Mesenchymal stem cell (in vitro differentiated cells and primary cell): ENCODE results near the gene SEPTIN1.
A peak's percentile ranks its signal among the peaks of the same experiment; 100 is the strongest.

Experiments used
- DNase-seq: peaks from one replicate; pipeline ENCODE4 v3.0.0-alpha.2; 2013
- H2AFZ ChIP-seq: one replicate; pipeline ENCODE4 v1.6.1; 2013; ENCODE audit warnings: low read depth, mild to moderate bottlenecking, control low read depth, inconsistent platforms, low read length, moderate library complexity
- H2AK5ac ChIP-seq: 2 replicates; pipeline ENCODE4 v1.6.1; 2013; ENCODE audit warnings: low read length, moderate library complexity, mild to moderate bottlenecking, inconsistent platforms; ENCODE audit not compliant: severe bottlenecking
- H2BK120ac ChIP-seq: one replicate; pipeline ENCODE4 v1.6.1; 2013; ENCODE audit warnings: low read depth, mild to moderate bottlenecking, inconsistent platforms, low read length, moderate library complexity
- H2BK12ac ChIP-seq, 2 experiments: one replicate each; pipeline ENCODE4 v1.6.1; 2013; ENCODE audit warnings: inconsistent platforms in 2 of 2, low read length in 2 of 2, mild to moderate bottlenecking in 2 of 2, moderate library complexity in 2 of 2, control low read depth in 1 of 2
- H2BK15ac ChIP-seq: one replicate; pipeline ENCODE4 v1.6.1; 2013; ENCODE audit warnings: mild to moderate bottlenecking, low read depth, inconsistent platforms; ENCODE audit not compliant: poor library complexity, severe bottlenecking
- H2BK5ac ChIP-seq: 2 replicates; pipeline ENCODE4 v1.6.1; 2013; ENCODE audit warnings: low read depth, mild to moderate bottlenecking, low read length, control low read depth, inconsistent platforms; ENCODE audit not compliant: poor library complexity, severe bottlenecking
- H3K14ac ChIP-seq, 2 experiments: one replicate each; pipeline ENCODE4 v1.6.1; 2013; ENCODE audit warnings: inconsistent platforms in 2 of 2, low read length in 2 of 2, control low read depth in 1 of 2, mild to moderate bottlenecking in 1 of 2, moderate library complexity in 1 of 2
- H3K18ac ChIP-seq, 2 experiments: one replicate each; pipeline ENCODE4 v1.6.1; 2013; ENCODE audit warnings: inconsistent platforms in 2 of 2, low read length in 2 of 2, control low read depth in 1 of 2, low read depth in 1 of 2, mild to moderate bottlenecking in 1 of 2
- H3K23ac ChIP-seq, 2 experiments: one replicate each; pipeline ENCODE4 v1.6.1; 2013; ENCODE audit warnings: inconsistent platforms in 2 of 2, low read length in 2 of 2, mild to moderate bottlenecking in 2 of 2, moderate library complexity in 2 of 2, control low read depth in 1 of 2
- H3K27ac ChIP-seq: 2 replicates; pipeline ENCODE4 v1.5.1; 2013; ENCODE audit warnings: mild to moderate bottlenecking, moderate library complexity, low read length, control low read depth, inconsistent platforms; ENCODE audit not compliant: poor library complexity, severe bottlenecking
- H3K27me3 ChIP-seq, 2 experiments: 2 replicates each; pipeline versions ENCODE4 v1.6.1 to v1.7.0; 2013; ENCODE audit warnings: low read length in 2 of 2, mild to moderate bottlenecking in 2 of 2, moderate library complexity in 2 of 2, control low read depth in 1 of 2, inconsistent platforms in 1 of 2; ENCODE audit not compliant: control insufficient read depth in 1 of 2, insufficient read depth in 1 of 2
- H3K36me3 ChIP-seq, 2 experiments: 2 replicates each; pipeline versions ENCODE4 v1.6.1 to v1.7.0; 2013; ENCODE audit warnings: low read length in 2 of 2, control low read depth in 1 of 2, inconsistent platforms in 1 of 2, low read depth in 1 of 2, mild to moderate bottlenecking in 1 of 2; ENCODE audit not compliant: insufficient read depth in 2 of 2, control insufficient read depth in 1 of 2
- H3K4ac ChIP-seq, 2 experiments: one replicate each; pipeline ENCODE4 v1.6.1; 2013; ENCODE audit warnings: inconsistent platforms in 2 of 2, low read length in 2 of 2, mild to moderate bottlenecking in 2 of 2, moderate library complexity in 2 of 2, control low read depth in 1 of 2, low read depth in 1 of 2
- H3K4me1 ChIP-seq: 2 replicates; pipeline ENCODE4 v1.6.1; 2013; ENCODE audit warnings: low read depth, low read length, control low read depth; ENCODE audit not compliant: control insufficient read depth, insufficient read depth
- H3K4me2 ChIP-seq: 2 replicates; pipeline ENCODE4 v1.6.1; 2013; ENCODE audit warnings: low read length, mild to moderate bottlenecking, inconsistent platforms; ENCODE audit not compliant: poor library complexity, severe bottlenecking
- H3K4me3 ChIP-seq, 2 experiments: 2 replicates each; pipeline versions ENCODE4 v1.5.1 to v1.7.0; 2013; ENCODE audit warnings: low read length in 2 of 2, mild to moderate bottlenecking in 2 of 2, control low read depth in 1 of 2, low read depth in 1 of 2; ENCODE audit not compliant: insufficient read depth in 1 of 2
- H3K79me1 ChIP-seq: replicated peaks from 2 replicates; pipeline ENCODE4 v1.6.1; 2013; ENCODE audit warnings: mild to moderate bottlenecking, control low read depth, low read length, inconsistent platforms; ENCODE audit not compliant: poor library complexity, severe bottlenecking
- H3K9ac ChIP-seq: 2 replicates; pipeline ENCODE4 v1.7.0; 2013; ENCODE audit warnings: mild to moderate bottlenecking, low read length, moderate library complexity
- H3K9me3 ChIP-seq: 2 replicates; pipeline ENCODE4 v1.7.0; 2013; ENCODE audit warnings: mild to moderate bottlenecking, low read length; ENCODE audit not compliant: control insufficient read depth
- H4K8ac ChIP-seq: one replicate; pipeline ENCODE4 v1.6.1; 2013; ENCODE audit warnings: inconsistent platforms, mild to moderate bottlenecking, low read length, moderate library complexity
- H4K91ac ChIP-seq: one replicate; pipeline ENCODE4 v1.6.1; 2013; ENCODE audit warnings: mild to moderate bottlenecking, low read length, inconsistent platforms
- WGBS: methylation state at CpG from one replicate; pipeline ENCODE4 v1.1.7; 2013; ENCODE audit warnings: mixed read lengths; 5-methylcytosine and 5-hydroxymethylcytosine counted together

SEPTIN1 gene

DNA sequence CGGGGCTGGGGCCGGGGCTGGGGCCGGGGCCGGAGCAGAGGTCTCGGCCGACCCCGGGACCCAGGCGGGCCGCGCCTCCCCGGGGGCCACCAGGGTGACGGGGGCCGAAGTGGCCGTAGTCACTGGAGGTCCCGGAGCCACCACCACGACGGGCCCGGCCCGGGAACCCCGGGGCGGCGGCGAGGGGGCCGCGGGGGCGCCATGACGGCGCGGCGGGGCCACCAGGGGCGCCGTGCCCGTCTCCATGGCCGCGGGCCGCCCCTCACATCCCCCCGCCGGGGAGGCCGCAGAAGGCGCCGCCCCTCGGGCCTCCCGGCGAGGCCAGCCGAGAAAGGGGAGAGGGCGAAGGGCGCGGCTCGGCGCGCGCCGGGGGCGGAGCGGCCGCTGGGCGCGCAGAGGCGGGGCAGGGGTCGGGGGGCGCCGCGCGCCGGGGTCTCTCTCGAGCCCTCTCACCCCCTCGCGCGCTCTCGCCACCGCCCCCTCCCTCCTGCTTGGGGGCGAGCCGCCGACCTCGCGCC is 12.4 kb downstream of the SEPTIN1 start:
- peak overlapping the region; percentile 93 for H3K4me2 ChIP-seq
- H3K4me3 ChIP-seq, result peak overlapping the region; percentile 71 to 98
- no peak overlapping the region for H3K14ac ChIP-seq
- H3K9me3 ChIP-seq, result no peaks in the 10 kb centered on the region
- H4K8ac ChIP-seq, result peak overlapping the region; percentile 31
- peaks cover 22% of the 10 kb centered on the region for H3K4me1 ChIP-seq
- no peak overlapping the region for H3K23ac ChIP-seq
- H3K4ac ChIP-seq, result peak overlapping the region in 1 of 2 experiments; percentile 81
- WGBS, result 2% methylated on average over 21 of the region's 76 CpGs
- H3K79me1 ChIP-seq, result no peaks in the 10 kb centered on the region
- no peak overlapping the region for H2BK5ac ChIP-seq
- no peak overlapping the region for H2BK15ac ChIP-seq
- H2AFZ ChIP-seq, result no peak overlapping the region
- no peaks in the 10 kb centered on the region for H3K27me3 ChIP-seq
- no peak for DNase-seq
- H3K27ac ChIP-seq, result no peak overlapping the region
- H2BK120ac ChIP-seq, result peak overlapping the region; percentile 66
- H3K36me3 ChIP-seq, result peaks cover 10 to 16% of the 10 kb centered on the region in 2 experiments
- H2BK12ac ChIP-seq, result no peak overlapping the region
- H3K9ac ChIP-seq, result peak overlapping the region; percentile 89
- no peak overlapping the region for H3K18ac ChIP-seq
- no peak overlapping the region for H2AK5ac ChIP-seq
- peak overlapping the region; percentile 29 for H4K91ac ChIP-seq

DNA sequence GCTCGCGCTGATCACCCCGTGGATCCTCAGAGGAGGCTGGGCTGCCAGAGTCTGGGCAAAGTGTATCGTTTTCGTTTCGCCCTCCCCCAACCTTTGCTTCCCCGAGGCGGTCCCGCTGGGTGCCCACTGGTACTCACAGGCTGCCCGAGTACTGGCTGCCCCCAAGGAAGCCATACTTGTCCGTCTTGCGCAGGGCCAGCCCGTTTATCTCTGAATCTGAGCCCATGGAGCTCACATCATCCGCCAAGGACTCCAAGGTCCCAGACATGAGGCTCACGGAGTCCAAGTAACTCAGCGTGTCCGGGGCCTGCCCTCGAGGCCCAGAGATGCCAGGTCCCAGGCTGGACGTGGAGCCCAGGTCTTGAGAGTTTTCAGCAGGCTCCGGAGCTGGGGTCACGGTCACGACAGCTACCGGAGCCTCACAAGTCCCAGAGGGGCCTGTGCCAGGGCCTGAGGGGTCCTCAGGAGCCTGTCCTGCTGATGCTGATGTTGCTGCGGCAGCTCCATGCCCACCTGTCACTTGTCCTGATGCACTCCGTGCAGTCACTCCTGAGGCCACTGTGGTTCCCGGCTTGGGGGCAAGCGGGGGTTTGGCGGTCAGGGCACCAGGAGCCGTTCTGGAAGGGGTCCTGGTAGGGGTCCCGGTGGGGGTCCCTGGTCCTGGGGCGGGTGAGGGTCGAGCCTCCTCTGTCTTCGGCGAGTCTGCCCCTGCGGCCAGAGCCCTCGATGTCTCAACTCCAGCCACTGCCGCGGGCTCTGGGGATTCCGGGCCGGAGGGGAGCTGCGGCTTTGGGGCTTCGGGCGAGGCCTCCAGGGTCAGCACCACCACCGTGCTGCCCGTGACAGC is 13.0 kb downstream of the SEPTIN1 start:
- 13% methylated on average over 45 of the region's 45 CpGs for WGBS
- Histone ChIP-seq H3K4me1 (peaks cover 25% of the 10 kb centered on the region), H2BK12ac (peak overlapping the region in 1 of 2 experiments; percentile 37), H3K27me3 (no peaks in the 10 kb centered on the region), H3K4ac (peak overlapping the region in 1 of 2 experiments; percentile 81), H4K91ac (no peak overlapping the region), H2BK15ac (no peak overlapping the region), H3K9me3 (no peaks in the 10 kb centered on the region), H3K9ac (peak overlapping the region; percentile 89), H2BK5ac (no peak overlapping the region), H3K4me2 (peak overlapping the region; percentile 93), H3K14ac (peak overlapping the region in 1 of 2 experiments; percentile 79), H3K27ac (peak overlapping the region; percentile 79), H4K8ac (no peak overlapping the region), H3K79me1 (peaks cover 2% of the 10 kb centered on the region), H3K4me3 (peak overlapping the region; percentile 71 to 98), H2BK120ac (peak overlapping the region; percentile 66), H2AK5ac (peak overlapping the region; percentile 45), H3K18ac (peak overlapping the region; percentile 12 to 53), H2AFZ (no peak overlapping the region), H3K36me3 (peaks cover 16 to 23% of the 10 kb centered on the region in 2 experiments), H3K23ac (peak overlapping the region in 1 of 2 experiments; percentile 92)
- DNase-seq, result peak; percentile 37

DNA sequence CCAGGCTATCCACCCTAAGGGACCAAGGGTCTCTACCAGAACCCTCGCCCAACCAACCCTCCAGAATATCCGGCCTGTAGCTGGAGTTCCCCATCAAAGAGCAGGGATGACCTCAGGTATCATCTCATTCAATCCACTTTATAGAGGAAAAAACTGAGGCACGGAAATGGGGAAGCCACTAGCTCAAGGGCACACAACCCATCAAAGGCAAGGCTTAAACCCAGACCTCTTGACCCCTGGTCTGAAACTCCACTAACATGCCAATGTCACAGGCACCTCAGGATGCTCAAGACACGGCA is 13.6 kb downstream of the SEPTIN1 start:
- H3K14ac ChIP-seq, result peak overlapping the region in 1 of 2 experiments; percentile 78
- no peak overlapping the region for H4K91ac ChIP-seq
- peak overlapping the region; percentile 93 for H3K4me2 ChIP-seq
- peak overlapping the region; percentile 45 for H2AK5ac ChIP-seq
- peak overlapping the region; percentile 71 to 98 for H3K4me3 ChIP-seq
- DNase-seq, result no peak
- peak overlapping the region; percentile 89 for H3K9ac ChIP-seq
- peak overlapping the region in 1 of 2 experiments; percentile 79 for H3K23ac ChIP-seq
- H2BK5ac ChIP-seq, result peak overlapping the region; percentile 21
- no peaks in the 10 kb centered on the region for H3K9me3 ChIP-seq
- H2BK15ac ChIP-seq, result no peak overlapping the region
- H3K36me3 ChIP-seq, result peaks cover 18 to 27% of the 10 kb centered on the region in 2 experiments
- WGBS, result 47% methylated on average over 4 of the region's 4 CpGs
- peak overlapping the region; percentile 12 to 53 for H3K18ac ChIP-seq
- H4K8ac ChIP-seq, result no peak overlapping the region
- no peak overlapping the region for H2AFZ ChIP-seq
- H2BK120ac ChIP-seq, result no peak overlapping the region
- peak overlapping the region in 1 of 2 experiments; percentile 19 for H2BK12ac ChIP-seq
- H3K79me1 ChIP-seq, result peaks cover 2% of the 10 kb centered on the region
- H3K27ac ChIP-seq, result peak overlapping the region; percentile 79
- H3K4me1 ChIP-seq, result peaks cover 25% of the 10 kb centered on the region
- H3K27me3 ChIP-seq, result no peaks in the 10 kb centered on the region
- H3K4ac ChIP-seq, result peak overlapping the region in 1 of 2 experiments; percentile 45

DNA sequence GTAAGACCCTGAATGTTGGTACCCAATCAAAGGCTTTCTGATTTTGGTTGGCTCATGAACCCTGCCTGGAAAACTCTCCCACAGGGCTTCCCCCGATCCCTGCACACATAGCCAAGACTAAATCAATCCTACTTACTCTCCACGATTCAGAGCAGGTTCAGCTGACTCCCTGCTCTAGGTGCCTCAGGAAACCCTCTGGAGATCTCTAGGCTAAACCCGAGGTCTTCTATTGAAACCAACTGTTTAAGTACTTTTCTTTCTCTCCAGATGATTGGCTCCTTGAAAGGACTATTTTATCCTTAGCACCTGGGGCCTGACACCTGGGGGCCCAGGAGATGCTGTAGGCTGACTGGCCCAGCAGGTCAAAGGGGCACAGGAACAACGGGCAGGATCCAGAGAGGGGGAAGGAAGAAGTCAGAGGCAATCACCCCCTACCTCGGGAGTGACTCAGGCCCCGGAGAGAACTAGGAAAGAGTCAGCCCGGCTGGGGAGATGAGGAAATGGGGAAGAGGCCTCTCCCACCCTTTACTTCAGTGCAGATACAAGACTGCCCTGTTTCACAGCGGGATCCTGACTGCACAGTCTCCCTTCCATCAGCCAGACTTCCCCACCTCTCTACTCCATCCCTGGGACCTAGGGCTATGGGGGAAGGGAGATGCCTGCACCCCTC is 14.1 kb downstream of the SEPTIN1 start:
- H3K4me2 ChIP-seq, result peak overlapping the region; percentile 93
- H2BK12ac ChIP-seq, result peak overlapping the region in 1 of 2 experiments; percentile 19
- H2BK120ac ChIP-seq, result no peak overlapping the region
- no peaks in the 10 kb centered on the region for H3K9me3 ChIP-seq
- H3K23ac ChIP-seq, result peak overlapping the region in 1 of 2 experiments; percentile 79
- peaks cover 2% of the 10 kb centered on the region for H3K79me1 ChIP-seq
- H3K4me3 ChIP-seq, result peak overlapping the region; percentile 71 to 98
- H2BK5ac ChIP-seq, result peak overlapping the region; percentile 21
- no peak overlapping the region for H4K8ac ChIP-seq
- H3K27ac ChIP-seq, result peak overlapping the region; percentile 79
- H3K27me3 ChIP-seq, result no peaks in the 10 kb centered on the region
- peaks cover 20 to 32% of the 10 kb centered on the region in 2 experiments for H3K36me3 ChIP-seq
- peak overlapping the region in 1 of 2 experiments; percentile 45 for H3K4ac ChIP-seq
- H3K9ac ChIP-seq, result peak overlapping the region; percentile 89
- no peak overlapping the region for H2AFZ ChIP-seq
- peak; percentile 72 for DNase-seq
- WGBS, result 33% methylated on average over 5 of the region's 8 CpGs
- peak overlapping the region in 1 of 2 experiments; percentile 78 for H3K14ac ChIP-seq
- H2BK15ac ChIP-seq, result no peak overlapping the region
- no peak overlapping the region for H3K18ac ChIP-seq
- H3K4me1 ChIP-seq, result peaks cover 25% of the 10 kb centered on the region
- no peak overlapping the region for H4K91ac ChIP-seq
- peak overlapping the region; percentile 62 for H2AK5ac ChIP-seq
